Nephron (organoid): Measurements from ENCODE around the gene CORO2B.

Experiments
- H3K27ac Mint-ChIP-seq, 3 experiments: 2 replicates each; pipeline ENCODE4 v1.8.0; 2020; ENCODE audit warnings: mixed read lengths in 3 of 3, mild to moderate bottlenecking in 2 of 3, moderate library complexity in 1 of 3
- H3K27me3 Mint-ChIP-seq: 2 replicates; pipeline ENCODE4 v1.8.0; 2021; ENCODE audit warnings: low read depth, mild to moderate bottlenecking, moderate library complexity, mixed read lengths
- H3K36me3 Mint-ChIP-seq: 2 replicates; pipeline ENCODE4 v1.8.0; 2020; ENCODE audit warnings: low read depth, mixed read lengths
- H3K4me1 Mint-ChIP-seq: 2 replicates; pipeline ENCODE4 v1.8.0; 2020; ENCODE audit warnings: mixed read lengths
- H3K4me3 Mint-ChIP-seq, 3 experiments: 2 replicates each; pipeline ENCODE4 v1.8.0; 2020; ENCODE audit warnings: mild to moderate bottlenecking in 3 of 3, mixed read lengths in 3 of 3, moderate library complexity in 2 of 3
- H3K9me3 Mint-ChIP-seq: 2 replicates; pipeline ENCODE4 v1.8.0; 2020; ENCODE audit warnings: mixed read lengths
- TF ChIP-seq, protein P1 (sequence below), 3 experiments: fragments of 200-600 bp; sonication (generic); IDR thresholded peaks; one replicate each; pipeline ENCODE4 v1.5.0; 2021; ENCODE audit warnings: antibody characterized with exemption in 3 of 3; ENCODE audit not compliant: unreplicated experiment in 3 of 3

The CORO2B gene

DNA sequence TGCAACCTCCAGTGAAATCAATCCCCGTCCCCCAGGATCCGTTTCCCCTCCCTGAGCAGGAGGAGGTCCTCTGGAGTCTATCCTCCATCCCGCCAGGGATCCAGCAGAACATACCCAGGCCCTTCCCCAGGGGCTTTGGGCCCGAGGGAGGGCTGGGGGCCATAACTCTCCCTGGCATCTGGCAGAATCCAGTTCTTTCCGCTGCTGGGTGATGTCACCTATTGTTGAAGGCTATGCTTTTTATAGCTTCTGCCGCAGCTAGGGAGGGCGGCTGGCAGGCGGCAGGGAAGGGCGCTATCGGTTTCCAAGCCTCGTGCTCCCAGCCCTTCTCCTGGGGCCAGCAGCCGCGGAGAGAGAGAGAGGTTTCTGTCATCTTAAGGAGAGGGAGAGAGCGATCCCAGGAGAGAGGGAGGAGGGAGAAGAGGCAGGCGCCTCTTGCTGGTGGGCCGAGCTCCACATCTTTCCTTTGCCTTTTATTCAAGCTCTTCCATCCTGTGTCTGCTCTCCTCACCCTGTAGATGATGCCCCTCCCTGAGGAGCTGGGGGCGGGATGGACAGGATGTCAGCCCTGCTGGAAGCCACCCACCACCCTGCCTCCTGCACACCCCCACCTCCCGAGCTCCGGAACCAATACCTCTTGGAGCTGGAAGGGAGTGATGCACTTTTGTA is 121.8 kb downstream of the CORO2B start:
- Mint-ChIP-seq H3K27ac (peak overlapping the region; percentile 66 to 83 (median 80)), H3K27me3 (peaks cover 11% of the 10 kb centered on the region), H3K36me3 (peaks cover 8% of the 10 kb centered on the region), H3K4me3 (peak overlapping the region; percentile 48 to 61 (median 51)), H3K9me3 (no peaks in the 10 kb centered on the region), H3K4me1 (peaks cover 52% of the 10 kb centered on the region)
- TF ChIP-seq, protein P1, sequence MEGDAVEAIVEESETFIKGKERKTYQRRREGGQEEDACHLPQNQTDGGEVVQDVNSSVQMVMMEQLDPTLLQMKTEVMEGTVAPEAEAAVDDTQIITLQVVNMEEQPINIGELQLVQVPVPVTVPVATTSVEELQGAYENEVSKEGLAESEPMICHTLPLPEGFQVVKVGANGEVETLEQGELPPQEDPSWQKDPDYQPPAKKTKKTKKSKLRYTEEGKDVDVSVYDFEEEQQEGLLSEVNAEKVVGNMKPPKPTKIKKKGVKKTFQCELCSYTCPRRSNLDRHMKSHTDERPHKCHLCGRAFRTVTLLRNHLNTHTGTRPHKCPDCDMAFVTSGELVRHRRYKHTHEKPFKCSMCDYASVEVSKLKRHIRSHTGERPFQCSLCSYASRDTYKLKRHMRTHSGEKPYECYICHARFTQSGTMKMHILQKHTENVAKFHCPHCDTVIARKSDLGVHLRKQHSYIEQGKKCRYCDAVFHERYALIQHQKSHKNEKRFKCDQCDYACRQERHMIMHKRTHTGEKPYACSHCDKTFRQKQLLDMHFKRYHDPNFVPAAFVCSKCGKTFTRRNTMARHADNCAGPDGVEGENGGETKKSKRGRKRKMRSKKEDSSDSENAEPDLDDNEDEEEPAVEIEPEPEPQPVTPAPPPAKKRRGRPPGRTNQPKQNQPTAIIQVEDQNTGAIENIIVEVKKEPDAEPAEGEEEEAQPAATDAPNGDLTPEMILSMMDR (IDR thresholded peaks at IDR 0.05; ENCODE audit: unreplicated experiment in 3 of 3) = no peak

DNA sequence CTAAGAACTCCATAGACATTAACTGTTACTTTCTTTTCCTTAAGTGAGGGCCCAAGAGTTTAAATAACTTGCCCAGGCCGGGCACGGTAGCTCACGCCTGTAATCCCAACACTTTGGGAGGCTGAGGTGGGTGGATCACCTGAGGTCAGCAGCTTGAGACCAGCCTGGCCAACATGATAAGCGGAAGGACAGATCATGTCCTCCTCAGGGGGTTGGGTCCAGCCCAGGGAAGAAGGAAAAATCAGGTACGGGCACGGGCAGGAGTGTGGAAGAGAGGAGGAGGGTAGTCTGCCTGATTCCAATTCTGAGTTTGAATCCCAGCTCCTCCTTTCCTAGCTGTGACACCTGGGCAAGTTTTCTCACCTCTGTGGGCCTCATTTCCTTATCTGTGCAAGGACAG is 123.1 kb downstream of the CORO2B start:
- peaks cover 60% of the 10 kb centered on the region for H3K4me1 Mint-ChIP-seq
- H3K36me3 Mint-ChIP-seq = peaks cover 4% of the 10 kb centered on the region
- peaks cover 11% of the 10 kb centered on the region for H3K27me3 Mint-ChIP-seq
- H3K4me3 Mint-ChIP-seq = no peak overlapping the region
- peak overlapping the region in 2 of 3 experiments; percentile 65 to 69 for H3K27ac Mint-ChIP-seq
- no peaks in the 10 kb centered on the region for H3K9me3 Mint-ChIP-seq
- TF ChIP-seq, protein P1 (IDR thresholded peaks at IDR 0.05; ENCODE audit: unreplicated experiment in 3 of 3) = no peak

DNA sequence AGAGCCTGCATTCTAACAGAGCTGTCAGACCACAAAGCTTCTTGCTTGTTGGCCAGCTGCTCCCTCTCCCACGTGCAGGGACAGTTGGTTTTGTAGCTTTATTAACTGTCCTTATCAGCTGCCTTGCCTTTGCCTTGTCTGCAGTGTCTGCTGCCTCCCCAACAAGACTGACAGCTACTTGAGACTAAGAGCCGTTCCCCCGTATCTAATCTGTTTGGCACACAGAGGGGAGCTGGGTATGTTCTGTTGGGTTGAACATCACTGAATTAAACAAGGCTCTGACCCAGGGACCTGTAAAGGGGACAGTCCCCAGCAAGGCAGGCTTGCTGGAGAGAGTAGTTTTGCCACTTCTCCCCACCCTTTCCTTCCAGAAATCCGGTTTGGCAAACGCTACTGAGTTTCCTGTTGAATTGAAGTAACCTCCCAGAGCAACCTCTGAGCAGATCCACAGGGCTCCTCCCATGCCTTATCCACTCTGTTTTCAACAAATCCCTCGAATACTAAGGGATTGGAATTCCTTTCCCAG is 125.8 kb downstream of the CORO2B start:
- Mint-ChIP-seq H3K4me1 (peaks cover 48% of the 10 kb centered on the region), H3K27me3 (peaks cover 7% of the 10 kb centered on the region), H3K4me3 (no peak overlapping the region), H3K9me3 (no peaks in the 10 kb centered on the region), H3K27ac (peak overlapping the region; percentile 72 to 92 (median 72)), H3K36me3 (no peaks in the 10 kb centered on the region)
- TF ChIP-seq, protein P1 (IDR thresholded peaks at IDR 0.05; ENCODE audit: unreplicated experiment in 3 of 3) = no peak

DNA sequence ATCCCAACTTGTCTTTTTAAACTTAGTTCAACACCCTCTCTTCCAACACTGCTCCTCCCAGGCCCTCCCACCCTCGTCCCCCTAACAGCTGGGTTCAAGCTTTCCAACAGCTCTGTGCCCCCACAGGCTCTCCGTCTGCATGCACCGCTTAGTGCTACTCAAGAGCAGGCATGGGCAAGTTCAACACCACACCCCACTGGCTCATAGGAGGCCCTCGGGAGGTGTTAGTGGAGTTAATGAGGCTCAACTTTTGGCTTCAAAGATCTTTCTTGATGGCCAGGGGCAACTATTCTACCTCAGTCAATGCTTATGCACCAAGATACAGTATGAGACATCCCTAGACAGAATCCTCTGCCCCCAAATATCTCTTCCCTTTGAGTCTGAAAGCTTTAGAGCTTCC is 127.5 kb downstream of the CORO2B start:
- Mint-ChIP-seq H3K27me3 (peaks cover 7% of the 10 kb centered on the region), H3K27ac (peak overlapping the region in 1 of 3 experiments; percentile 61), H3K4me3 (no peak overlapping the region), H3K4me1 (peaks cover 38% of the 10 kb centered on the region), H3K36me3 (no peaks in the 10 kb centered on the region), H3K9me3 (no peaks in the 10 kb centered on the region)
- TF ChIP-seq, protein P1 (IDR thresholded peaks at IDR 0.05; ENCODE audit: unreplicated experiment in 3 of 3) = no peak

DNA sequence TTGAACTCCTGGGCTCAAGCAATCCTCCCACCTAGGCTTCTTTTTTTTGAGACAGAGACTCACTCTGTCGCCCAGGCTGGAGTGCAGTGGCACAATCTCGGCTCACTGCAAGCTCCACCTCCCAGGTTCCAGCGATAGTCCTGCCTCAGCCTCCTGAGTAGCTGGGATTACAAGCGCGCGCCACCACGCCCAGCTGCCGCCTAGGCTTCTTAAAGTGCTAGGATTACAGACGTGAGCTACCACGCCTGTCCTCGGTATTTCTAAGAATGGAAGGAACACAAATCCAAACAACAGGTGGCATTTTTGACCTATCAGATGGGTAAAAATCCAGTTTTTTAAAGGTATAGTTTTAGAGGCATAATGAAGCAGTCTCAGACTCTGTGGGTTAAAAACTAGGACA is 128.1 kb downstream of the CORO2B start:
- no peak overlapping the region for H3K4me3 Mint-ChIP-seq
- peaks cover 2% of the 10 kb centered on the region for H3K36me3 Mint-ChIP-seq
- peaks cover 7% of the 10 kb centered on the region for H3K27me3 Mint-ChIP-seq
- H3K27ac Mint-ChIP-seq = no peak overlapping the region
- peaks cover 38% of the 10 kb centered on the region for H3K4me1 Mint-ChIP-seq
- TF ChIP-seq, protein P1 (IDR thresholded peaks at IDR 0.05; ENCODE audit: unreplicated experiment in 3 of 3) = no peak
- H3K9me3 Mint-ChIP-seq = no peaks in the 10 kb centered on the region

DNA sequence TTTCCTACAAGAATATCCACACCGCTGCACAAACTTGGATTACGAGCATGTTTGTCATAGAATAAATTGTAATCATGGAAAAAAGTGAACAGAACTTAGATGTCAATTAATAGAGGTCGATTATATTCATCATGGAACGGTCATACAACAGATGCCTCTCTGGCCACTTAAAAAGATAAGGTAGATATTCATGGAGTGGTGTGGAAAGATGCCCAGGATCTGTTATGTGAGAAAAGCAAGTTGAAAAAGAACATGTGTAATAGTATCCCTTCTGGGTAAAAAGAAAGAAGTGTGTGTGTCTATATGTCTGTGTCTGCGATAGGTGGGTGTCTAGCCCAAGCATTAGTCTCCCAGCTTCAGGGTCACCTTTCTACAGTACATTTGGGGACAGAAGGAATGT is 128.6 kb downstream of the CORO2B start:
- TF ChIP-seq, protein P1 (IDR thresholded peaks at IDR 0.05; ENCODE audit: unreplicated experiment in 3 of 3) = no peak
- Mint-ChIP-seq H3K9me3 (no peaks in the 10 kb centered on the region), H3K36me3 (peaks cover 5% of the 10 kb centered on the region), H3K27me3 (peaks cover 7% of the 10 kb centered on the region), H3K27ac (peak overlapping the region in 1 of 3 experiments; percentile 53), H3K4me1 (peaks cover 35% of the 10 kb centered on the region), H3K4me3 (no peak overlapping the region)
